ENCODE data around the gene GNG14.
A peak's percentile ranks its signal among the peaks of the same experiment; 100 is the strongest.

Gene GNG14

GRCh38 chr19:12733369-12734214, 45.8 kb downstream of the GNG14 start:
- TF ChIP-seq FOXP2 (optimal IDR thresholded peaks at IDR 0.05; ENCODE audit: borderline replicate concordance, extremely low read depth, extremely low read length, insufficient read depth) = no peak
- TF ChIP-seq TAF1 (IDR thresholded peaks at IDR 0.05; ENCODE audit: borderline replicate concordance, insufficient read depth, low read length) = peak; percentile 51; the same call in 1 of the 2 replicates

- TF ChIP-seq REST (IDR thresholded peaks at IDR 0.05; ENCODE audit: insufficient read depth in 1 of 2, low read depth in 2 of 2, low read length in 2 of 2) (peak in 1 of 2 experiments; percentile 44; a peak in 1 of 4 replicates), POLR2AphosphoS5 (IDR thresholded peaks at IDR 0.05; ENCODE audit: low read depth, low read length) (peak; percentile 69; the same call in 1 of the 2 replicates), SIN3A (IDR thresholded peaks at IDR 0.05; ENCODE audit: borderline replicate concordance, insufficient read depth, low read length) (no peak; the same call in 1 of the 2 replicates), TAF1 (IDR thresholded peaks at IDR 0.05; ENCODE audit: borderline replicate concordance, insufficient read depth, low read length) (peak; percentile 81; the same call in 1 of the 2 replicates), FOXP2 (optimal IDR thresholded peaks at IDR 0.05; ENCODE audit: borderline replicate concordance, extremely low read depth, extremely low read length, insufficient read depth) (no peak)
Observed at GRCh38 chr19:12736995-12737834, 49.4 kb downstream of the GNG14 start, which contains the start of gene GET3. Gene GET3, plus strand, starts transcription at chr19:12737497. Its CDS starts 9 bp downstream, at chr19:12737506.

- TF ChIP-seq TAF1 (IDR thresholded peaks at IDR 0.05; ENCODE audit: borderline replicate concordance, insufficient read depth, low read length) (no peak), REST (IDR thresholded peaks at IDR 0.05; ENCODE audit: insufficient read depth in 1 of 2, low read depth in 2 of 2, low read length in 2 of 2) (no peak), FOXP2 (optimal IDR thresholded peaks at IDR 0.05; ENCODE audit: borderline replicate concordance, extremely low read depth, extremely low read length, insufficient read depth) (no peak), POLR2AphosphoS5 (IDR thresholded peaks at IDR 0.05; ENCODE audit: low read depth, low read length) (no peak), SIN3A (IDR thresholded peaks at IDR 0.05; ENCODE audit: borderline replicate concordance, insufficient read depth, low read length) (no peak)
Observed at GRCh38 chr19:12737835-12738351, 50.1 kb downstream of the GNG14 start.

Data from PFSK-1 (cell line).